Measurements from ENCODE around the gene PDE2A.

The PDE2A gene

GRCh38 chr11:72704028-72704782 is 30.0 kb upstream of the PDE2A start:
- DNase-seq (ENCODE audit: low spot score), result no peak

- DNase-seq (ENCODE audit: low spot score), result no peak
Measured at GRCh38 chr11:72703267-72704008, 29.2 kb upstream of the PDE2A start.

GRCh38 chr11:72702577-72703241 is 28.5 kb upstream of the PDE2A start:
- DNase-seq (ENCODE audit: low spot score), result no peak

GRCh38 chr11:72702096-72702495 is 27.9 kb upstream of the PDE2A start:
- no peak for DNase-seq (ENCODE audit: low spot score)

GRCh38 chr11:72701466-72701865 is 27.2 kb upstream of the PDE2A start:
- DNase-seq (ENCODE audit: low spot score), result no peak

GRCh38 chr11:72700146-72700545 is 25.9 kb upstream of the PDE2A start:
- no peak for DNase-seq (ENCODE audit: low spot score)

- no peak for DNase-seq (ENCODE audit: low spot score)
Measured at GRCh38 chr11:72697814-72698213, 23.6 kb upstream of the PDE2A start.

GRCh38 chr11:72696866-72697700 is 22.9 kb upstream of the PDE2A start:
- DNase-seq (ENCODE audit: low spot score), result no peak

- DNase-seq (ENCODE audit: low spot score), result no peak
Measured at GRCh38 chr11:72695354-72695753, 21.1 kb upstream of the PDE2A start.

GRCh38 chr11:72693271-72693968 is 19.2 kb upstream of the PDE2A start:
- no peak for DNase-seq (ENCODE audit: low spot score)

GRCh38 chr11:72692498-72693237 is 18.4 kb upstream of the PDE2A start:
- no peak for DNase-seq (ENCODE audit: low spot score)

- no peak for DNase-seq (ENCODE audit: low spot score)
Measured at GRCh38 chr11:72690166-72690565, 15.9 kb upstream of the PDE2A start.

- DNase-seq (ENCODE audit: low spot score), result no peak
Measured at GRCh38 chr11:72688929-72689328, 14.7 kb upstream of the PDE2A start.

GRCh38 chr11:72688486-72688885 is 14.3 kb upstream of the PDE2A start:
- no peak for DNase-seq (ENCODE audit: low spot score)

- DNase-seq (ENCODE audit: low spot score), result no peak
Measured at GRCh38 chr11:72687326-72687725, 13.1 kb upstream of the PDE2A start.

- DNase-seq (ENCODE audit: low spot score), result no peak
Measured at GRCh38 chr11:72686639-72687220, 12.5 kb upstream of the PDE2A start.

- peak; percentile 35 for DNase-seq (ENCODE audit: low spot score)
Measured at GRCh38 chr11:72685560-72686480, 11.6 kb upstream of the PDE2A start.

- peak; percentile 53 for DNase-seq (ENCODE audit: low spot score)
Measured at GRCh38 chr11:72684236-72684912, 10.2 kb upstream of the PDE2A start.

GRCh38 chr11:72683782-72684200 is 9.6 kb upstream of the PDE2A start:
- DNase-seq (ENCODE audit: low spot score), result peak; percentile 65
